Ishikawa (cell line): ENCODE results near the gene UNC5C.

ENCODE experiments used
- CEBPB ChIP-seq: IDR thresholded peaks from 2 replicates; pipeline ENCODE4 v1.6.1; 2012
- CREB1 ChIP-seq: IDR thresholded peaks from 2 replicates; pipeline ENCODE4 v1.6.1; 2012; ENCODE audit warnings: low read depth
- EGR1 ChIP-seq: IDR thresholded peaks from 2 replicates; pipeline ENCODE4 v1.6.1; 2012
- EP300 ChIP-seq: IDR thresholded peaks from 2 replicates; pipeline ENCODE4 v1.6.1; 2012; ENCODE audit warnings: borderline replicate concordance
- FOXM1 ChIP-seq: IDR thresholded peaks from 2 replicates; pipeline ENCODE4 v1.6.1; 2012; ENCODE audit warnings: low read depth, borderline replicate concordance
- MAX ChIP-seq: IDR thresholded peaks from 2 replicates; pipeline ENCODE4 v1.6.1; 2012
- RAD21 ChIP-seq: IDR thresholded peaks from 2 replicates; pipeline ENCODE4 v1.6.1; 2012; ENCODE audit warnings: low read depth
- REST ChIP-seq: IDR thresholded peaks from 2 replicates; pipeline ENCODE4 v1.6.1; 2012; ENCODE audit warnings: low read depth, mild to moderate bottlenecking
- TAF1 ChIP-seq: IDR thresholded peaks from 2 replicates; pipeline ENCODE4 v1.6.1; 2012; ENCODE audit warnings: low read depth, mild to moderate bottlenecking
- TEAD4 ChIP-seq: IDR thresholded peaks from 2 replicates; pipeline ENCODE4 v1.6.1; 2012
- USF1 ChIP-seq: IDR thresholded peaks from 2 replicates; pipeline ENCODE4 v1.6.1; 2012
- YY1 ChIP-seq: IDR thresholded peaks from 2 replicates; pipeline ENCODE4 v1.6.1; 2012; ENCODE audit warnings: low read depth

GRCh38 chr4:95417531-95417930 is 131.2 kb downstream of the UNC5C start:
- TF ChIP-seq EP300 (no peak), TAF1 (no peak), USF1 (no peak), TEAD4 (no peak), EGR1 (no peak), CREB1 (no peak), RAD21 (no peak), MAX (no peak), REST (no peak), YY1 (no peak), FOXM1 (no peak), CEBPB (no peak)
